ENCODE data around the gene PLCG2.
"Not testable (repeated sequence)": the region's sequence is repeated elsewhere in the genome, so short reads cannot be mapped to it uniquely, and the experiment has no call there.

PLCG2 gene

GRCh38 chr16:82009789-82010188, 230.7 kb downstream of the PLCG2 start:
- DNase-seq = not testable (repeated sequence)

GRCh38 chr16:82010649-82011048, 231.6 kb downstream of the PLCG2 start:
- DNase-seq = no peak

GRCh38 chr16:82011199-82011641, 232.1 kb downstream of the PLCG2 start, which contains the start of gene SDR42E1:
Gene SDR42E1 (minus strand): TSS chr16:82011470. CDS start chr16:82000858, 10,612 bp downstream.
- DNase-seq = peak; percentile 86

Data from COR-L47 (cell line).